PFSK-1 (cell line): ENCODE data around the gene PIWIL4.

Experiments used
- FOXP2 ChIP-seq: optimal IDR thresholded peaks from 2 replicates; pipeline ENCODE3; 2011; ENCODE audit warnings: borderline replicate concordance, control low read depth, inconsistent platforms; ENCODE audit not compliant: insufficient read depth; ENCODE audit errors: extremely low read length, extremely low read depth
- POLR2AphosphoS5 ChIP-seq: IDR thresholded peaks from 2 replicates; pipeline ENCODE4 v1.6.1; 2012; ENCODE audit warnings: low read depth, mild to moderate bottlenecking, control low read depth, low read length, moderate library complexity
- SIN3A ChIP-seq: IDR thresholded peaks from 2 replicates; pipeline ENCODE4 v1.6.1; 2012; ENCODE audit warnings: mild to moderate bottlenecking, low read length, moderate library complexity, borderline replicate concordance; ENCODE audit not compliant: insufficient read depth
- TAF1 ChIP-seq: IDR thresholded peaks from 2 replicates; pipeline ENCODE4 v1.6.1; 2012; ENCODE audit warnings: low read length, control low read depth, borderline replicate concordance; ENCODE audit not compliant: insufficient read depth
- TF ChIP-seq, protein P1 (sequence below), 2 experiments: IDR thresholded peaks; 2 replicates each; pipeline versions ENCODE4 v1.6.1 to v1.8.0; 2011 to 2012; ENCODE audit warnings: low read depth in 2 of 2, low read length in 2 of 2, control low read depth in 1 of 2, inconsistent platforms in 1 of 2, mild to moderate bottlenecking in 1 of 2, moderate library complexity in 1 of 2; ENCODE audit not compliant: insufficient read depth in 1 of 2

PIWIL4 gene

DNA sequence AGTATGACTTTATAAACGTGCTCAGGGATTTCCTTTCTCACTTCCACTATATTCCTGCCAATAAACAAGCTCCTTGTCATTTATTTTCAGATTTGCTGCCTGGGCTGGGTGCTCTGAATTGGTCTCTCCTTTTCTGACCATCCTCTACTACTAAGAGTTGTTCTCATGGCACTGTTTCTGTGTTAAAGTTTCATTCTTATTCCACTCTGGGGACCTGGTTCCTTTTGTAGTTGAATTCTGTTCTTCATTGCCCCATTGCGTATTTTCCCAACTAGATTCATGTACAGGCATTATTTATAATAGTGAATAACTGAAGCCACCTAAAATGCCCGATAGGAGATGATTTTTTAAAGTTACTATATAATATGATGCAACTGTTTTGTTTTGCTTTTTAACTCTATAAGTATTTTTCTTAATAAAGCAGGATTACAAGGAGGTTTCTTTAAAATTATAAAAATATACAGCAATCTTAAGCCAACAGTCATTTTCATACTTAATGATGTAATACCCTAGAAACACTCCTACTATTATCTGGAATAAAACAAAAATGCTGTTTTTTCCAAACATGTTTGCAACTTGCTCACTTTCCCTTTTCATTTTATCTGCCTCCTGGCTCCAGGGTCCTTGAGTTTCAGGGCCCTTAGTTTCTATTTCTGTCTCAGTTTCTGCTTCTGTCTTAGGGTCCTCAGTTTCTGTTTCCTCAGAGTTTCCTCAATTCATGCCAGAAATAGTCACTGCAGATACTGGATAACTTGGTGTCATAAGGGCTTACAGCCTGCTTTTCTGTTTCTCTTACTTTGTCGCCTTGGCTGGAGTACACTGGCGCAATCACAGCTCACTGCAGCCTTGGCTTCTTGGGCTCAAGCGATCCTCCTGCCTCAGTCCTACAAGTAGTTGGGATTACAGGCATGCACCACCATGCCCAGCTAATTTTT is 33.2 kb upstream of the PIWIL4 start:
- TF ChIP-seq POLR2AphosphoS5: no peak
- no peak for TF ChIP-seq SIN3A
- no peak for TF ChIP-seq TAF1
- TF ChIP-seq, protein P1, sequence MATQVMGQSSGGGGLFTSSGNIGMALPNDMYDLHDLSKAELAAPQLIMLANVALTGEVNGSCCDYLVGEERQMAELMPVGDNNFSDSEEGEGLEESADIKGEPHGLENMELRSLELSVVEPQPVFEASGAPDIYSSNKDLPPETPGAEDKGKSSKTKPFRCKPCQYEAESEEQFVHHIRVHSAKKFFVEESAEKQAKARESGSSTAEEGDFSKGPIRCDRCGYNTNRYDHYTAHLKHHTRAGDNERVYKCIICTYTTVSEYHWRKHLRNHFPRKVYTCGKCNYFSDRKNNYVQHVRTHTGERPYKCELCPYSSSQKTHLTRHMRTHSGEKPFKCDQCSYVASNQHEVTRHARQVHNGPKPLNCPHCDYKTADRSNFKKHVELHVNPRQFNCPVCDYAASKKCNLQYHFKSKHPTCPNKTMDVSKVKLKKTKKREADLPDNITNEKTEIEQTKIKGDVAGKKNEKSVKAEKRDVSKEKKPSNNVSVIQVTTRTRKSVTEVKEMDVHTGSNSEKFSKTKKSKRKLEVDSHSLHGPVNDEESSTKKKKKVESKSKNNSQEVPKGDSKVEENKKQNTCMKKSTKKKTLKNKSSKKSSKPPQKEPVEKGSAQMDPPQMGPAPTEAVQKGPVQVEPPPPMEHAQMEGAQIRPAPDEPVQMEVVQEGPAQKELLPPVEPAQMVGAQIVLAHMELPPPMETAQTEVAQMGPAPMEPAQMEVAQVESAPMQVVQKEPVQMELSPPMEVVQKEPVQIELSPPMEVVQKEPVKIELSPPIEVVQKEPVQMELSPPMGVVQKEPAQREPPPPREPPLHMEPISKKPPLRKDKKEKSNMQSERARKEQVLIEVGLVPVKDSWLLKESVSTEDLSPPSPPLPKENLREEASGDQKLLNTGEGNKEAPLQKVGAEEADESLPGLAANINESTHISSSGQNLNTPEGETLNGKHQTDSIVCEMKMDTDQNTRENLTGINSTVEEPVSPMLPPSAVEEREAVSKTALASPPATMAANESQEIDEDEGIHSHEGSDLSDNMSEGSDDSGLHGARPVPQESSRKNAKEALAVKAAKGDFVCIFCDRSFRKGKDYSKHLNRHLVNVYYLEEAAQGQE (IDR thresholded peaks at IDR 0.05; ENCODE audit: insufficient read depth in 1 of 2, low read depth in 2 of 2, low read length in 2 of 2): no peak
- TF ChIP-seq FOXP2: no peak

DNA sequence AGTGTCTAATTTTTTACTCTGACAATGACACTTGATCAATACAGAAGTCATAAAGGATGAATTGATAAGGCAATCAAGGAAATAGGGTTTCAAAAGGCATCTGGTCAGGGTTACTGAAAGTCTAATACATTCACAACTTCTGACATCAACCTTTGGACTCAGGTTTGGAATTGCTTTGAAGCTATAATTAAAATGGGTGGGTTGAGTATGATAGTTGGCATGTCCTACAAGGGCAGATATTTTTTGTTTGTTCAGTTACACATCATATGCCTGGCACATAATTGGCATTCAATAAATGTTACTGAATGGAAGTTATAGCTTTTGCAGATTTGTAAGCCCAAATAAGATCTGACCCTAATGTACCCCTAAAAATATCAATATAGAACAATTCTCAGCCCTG is 30.8 kb upstream of the PIWIL4 start:
- no peak for TF ChIP-seq FOXP2
- TF ChIP-seq, protein P1 (IDR thresholded peaks at IDR 0.05; ENCODE audit: insufficient read depth in 1 of 2, low read depth in 2 of 2, low read length in 2 of 2): no peak
- no peak for TF ChIP-seq SIN3A
- TF ChIP-seq TAF1: no peak
- TF ChIP-seq POLR2AphosphoS5: no peak

DNA sequence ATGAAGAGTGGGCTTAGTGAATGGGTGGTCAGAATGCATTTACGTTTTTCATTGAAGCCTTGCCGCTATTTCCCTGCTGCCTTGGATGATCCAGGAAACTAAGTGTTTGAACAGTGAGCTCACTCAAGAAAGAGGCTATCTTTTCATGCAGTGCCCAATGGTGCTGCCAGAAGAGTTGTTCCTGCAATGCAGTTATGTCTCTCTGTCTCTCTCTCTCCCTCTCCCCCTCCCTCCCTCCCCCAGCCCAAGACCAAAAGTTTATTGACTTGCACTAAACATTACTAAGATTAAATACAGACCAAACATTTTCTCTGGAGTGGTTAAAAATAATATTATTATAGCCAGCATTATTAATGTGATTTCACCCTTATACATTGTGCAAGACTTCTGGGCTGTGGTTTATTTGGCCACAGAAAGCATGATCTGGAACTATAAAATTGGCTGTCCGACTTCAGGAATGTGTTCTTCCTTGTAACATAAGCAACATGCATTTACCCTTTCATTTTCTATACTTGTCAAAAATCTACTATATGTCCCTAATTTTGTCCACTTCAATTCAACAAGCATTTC is 30.1 kb upstream of the PIWIL4 start:
- TF ChIP-seq TAF1: no peak
- TF ChIP-seq FOXP2: no peak
- TF ChIP-seq, protein P1 (IDR thresholded peaks at IDR 0.05; ENCODE audit: insufficient read depth in 1 of 2, low read depth in 2 of 2, low read length in 2 of 2): no peak
- no peak for TF ChIP-seq POLR2AphosphoS5
- no peak for TF ChIP-seq SIN3A

DNA sequence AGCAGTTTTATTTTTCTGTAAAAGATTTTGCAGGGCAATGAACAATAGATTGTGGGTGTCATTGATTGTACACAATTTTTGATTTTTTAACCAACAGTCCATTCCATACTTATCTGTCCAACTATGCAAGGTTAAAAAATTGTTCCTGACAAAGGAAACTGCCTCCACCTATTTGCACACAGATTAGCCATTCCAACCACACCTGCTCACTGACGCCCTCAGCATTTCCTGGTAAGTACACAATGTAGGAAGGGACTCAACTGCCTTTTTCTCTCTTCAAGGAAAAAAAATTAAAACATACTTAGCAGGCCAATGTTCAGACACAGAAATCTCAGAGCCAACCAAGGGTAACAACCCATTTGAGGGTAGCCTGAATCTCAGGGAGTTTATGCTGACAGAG is 27.7 kb upstream of the PIWIL4 start:
- TF ChIP-seq SIN3A (no peak), FOXP2 (no peak), TAF1 (no peak), POLR2AphosphoS5 (no peak)
- TF ChIP-seq, protein P1 (IDR thresholded peaks at IDR 0.05; ENCODE audit: insufficient read depth in 1 of 2, low read depth in 2 of 2, low read length in 2 of 2): no peak
